ENCODE measurements around the gene NR1H2. TPM values are rescaled to one million over a fixed set of nuclear protein-coding genes. Genes with fewer than 3 reads are reported as not detected.

The NR1H2 gene
- 100 to 1,000 TPM in 2 of 4 donors, 10 to 100 TPM in 2; 76.7 to 102 (median 98.9) TPM for total RNA-seq

DNA sequence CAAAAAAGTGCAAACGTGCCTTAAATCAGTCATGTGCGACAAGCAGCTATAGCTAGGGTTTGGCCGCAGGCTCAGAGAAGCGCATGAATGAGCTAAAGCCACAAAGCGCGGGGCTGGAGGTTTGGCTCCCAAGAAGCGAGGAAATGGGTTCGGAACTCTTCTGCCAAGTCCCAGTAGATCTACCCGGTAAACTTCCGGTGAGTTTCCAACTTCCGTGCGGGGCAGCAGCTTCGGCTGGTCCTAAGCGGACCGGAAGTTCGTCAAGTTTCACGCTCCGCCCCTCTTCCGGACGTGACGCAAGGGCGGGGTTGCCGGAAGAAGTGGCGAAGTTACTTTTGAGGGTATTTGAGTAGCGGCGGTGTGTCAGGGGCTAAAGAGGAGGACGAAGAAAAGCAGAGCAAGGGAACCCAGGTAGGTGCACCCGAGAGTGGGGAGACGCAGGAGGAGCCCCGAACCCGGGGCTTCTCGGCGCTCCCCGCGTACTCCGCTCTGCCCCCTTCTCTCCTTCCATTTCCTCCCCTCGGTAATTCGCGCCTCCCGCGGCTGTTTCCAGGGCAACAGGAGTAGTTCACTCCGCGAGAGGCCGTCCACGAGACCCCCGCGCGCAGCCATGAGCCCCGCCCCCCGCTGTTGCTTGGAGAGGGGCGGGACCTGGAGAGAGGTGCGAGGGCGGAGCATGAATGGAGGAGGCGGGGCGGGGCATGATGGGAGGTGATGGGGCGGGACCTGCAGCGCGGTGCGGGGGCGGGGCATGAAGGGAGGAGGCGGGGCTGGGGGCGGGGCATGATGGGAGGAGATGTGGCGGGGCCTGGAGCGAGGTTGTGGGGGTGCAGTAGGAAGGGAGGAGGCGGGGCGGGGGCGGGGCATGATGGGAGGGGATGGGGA, at the start of gene NR1H2:
NR1H2 (plus strand) TSS at position 292 of the 885 bp plus-strand sequence. CDS start 1,149 bp downstream, outside the sequence.
- TF ChIP-seq, protein P1, sequence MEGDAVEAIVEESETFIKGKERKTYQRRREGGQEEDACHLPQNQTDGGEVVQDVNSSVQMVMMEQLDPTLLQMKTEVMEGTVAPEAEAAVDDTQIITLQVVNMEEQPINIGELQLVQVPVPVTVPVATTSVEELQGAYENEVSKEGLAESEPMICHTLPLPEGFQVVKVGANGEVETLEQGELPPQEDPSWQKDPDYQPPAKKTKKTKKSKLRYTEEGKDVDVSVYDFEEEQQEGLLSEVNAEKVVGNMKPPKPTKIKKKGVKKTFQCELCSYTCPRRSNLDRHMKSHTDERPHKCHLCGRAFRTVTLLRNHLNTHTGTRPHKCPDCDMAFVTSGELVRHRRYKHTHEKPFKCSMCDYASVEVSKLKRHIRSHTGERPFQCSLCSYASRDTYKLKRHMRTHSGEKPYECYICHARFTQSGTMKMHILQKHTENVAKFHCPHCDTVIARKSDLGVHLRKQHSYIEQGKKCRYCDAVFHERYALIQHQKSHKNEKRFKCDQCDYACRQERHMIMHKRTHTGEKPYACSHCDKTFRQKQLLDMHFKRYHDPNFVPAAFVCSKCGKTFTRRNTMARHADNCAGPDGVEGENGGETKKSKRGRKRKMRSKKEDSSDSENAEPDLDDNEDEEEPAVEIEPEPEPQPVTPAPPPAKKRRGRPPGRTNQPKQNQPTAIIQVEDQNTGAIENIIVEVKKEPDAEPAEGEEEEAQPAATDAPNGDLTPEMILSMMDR (IDR thresholded peaks at IDR 0.05), result no peak
- peak; percentile 66 to 74 for TF ChIP-seq POLR2A (IDR thresholded peaks at IDR 0.05)
- Histone ChIP-seq H3K27me3 (no peaks in the 10 kb centered on the region), H3K4me3 (peak within 1 kb of the TSS; percentile 70 to 92 (median 76)), H3K9me3 (no peaks in the 10 kb centered on the region), H3K27ac (peak within 1 kb of the TSS; percentile 94 to 99 (median 98)), H3K4me1 (peaks cover 0 to 4% (median 2%) of the 10 kb centered on the region in 4 donors), H3K36me3 (peaks cover 0 to 41% (median 0%) of the 10 kb centered on the region in 3 donors)
- DNase-seq, result peak; percentile 93 to 98 (median 95)

DNA sequence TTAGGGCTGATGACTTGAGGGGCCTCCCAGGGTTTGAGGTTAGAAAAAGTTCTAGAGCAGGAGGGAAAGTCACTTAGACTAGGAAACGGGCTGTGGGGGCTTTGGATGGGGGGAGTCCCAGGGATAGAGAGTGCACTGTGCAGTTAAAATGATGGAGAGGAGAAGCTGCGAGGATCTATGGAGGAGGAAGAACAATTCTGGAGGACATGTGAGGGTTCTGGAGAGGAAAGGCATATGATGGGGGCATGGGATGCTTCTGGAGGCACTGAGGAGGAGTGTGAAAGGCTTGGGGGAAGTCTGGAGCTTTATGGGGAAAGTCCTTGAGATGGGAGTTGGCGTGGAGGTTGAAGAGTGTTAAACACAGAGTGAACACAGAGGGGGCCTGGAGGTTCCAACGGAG, 49.2 kb upstream of the NR1H2 start:
- H3K27me3 ChIP-seq, result peaks cover 0 to 27% of the 10 kb centered on the region in 2 donors
- H3K4me1 ChIP-seq, result peaks cover 0 to 45% (median 12%) of the 10 kb centered on the region in 4 donors
- no peak overlapping the region for H3K4me3 ChIP-seq
- no peaks in the 10 kb centered on the region for H3K36me3 ChIP-seq
- no peak overlapping the region for H3K27ac ChIP-seq
- peaks cover 0 to 4% (median 0%) of the 10 kb centered on the region in 4 donors for H3K9me3 ChIP-seq
- no peak for TF ChIP-seq POLR2A (IDR thresholded peaks at IDR 0.05)
- TF ChIP-seq, protein P1 (IDR thresholded peaks at IDR 0.05), result no peak
- DNase-seq, result no peak

DNA sequence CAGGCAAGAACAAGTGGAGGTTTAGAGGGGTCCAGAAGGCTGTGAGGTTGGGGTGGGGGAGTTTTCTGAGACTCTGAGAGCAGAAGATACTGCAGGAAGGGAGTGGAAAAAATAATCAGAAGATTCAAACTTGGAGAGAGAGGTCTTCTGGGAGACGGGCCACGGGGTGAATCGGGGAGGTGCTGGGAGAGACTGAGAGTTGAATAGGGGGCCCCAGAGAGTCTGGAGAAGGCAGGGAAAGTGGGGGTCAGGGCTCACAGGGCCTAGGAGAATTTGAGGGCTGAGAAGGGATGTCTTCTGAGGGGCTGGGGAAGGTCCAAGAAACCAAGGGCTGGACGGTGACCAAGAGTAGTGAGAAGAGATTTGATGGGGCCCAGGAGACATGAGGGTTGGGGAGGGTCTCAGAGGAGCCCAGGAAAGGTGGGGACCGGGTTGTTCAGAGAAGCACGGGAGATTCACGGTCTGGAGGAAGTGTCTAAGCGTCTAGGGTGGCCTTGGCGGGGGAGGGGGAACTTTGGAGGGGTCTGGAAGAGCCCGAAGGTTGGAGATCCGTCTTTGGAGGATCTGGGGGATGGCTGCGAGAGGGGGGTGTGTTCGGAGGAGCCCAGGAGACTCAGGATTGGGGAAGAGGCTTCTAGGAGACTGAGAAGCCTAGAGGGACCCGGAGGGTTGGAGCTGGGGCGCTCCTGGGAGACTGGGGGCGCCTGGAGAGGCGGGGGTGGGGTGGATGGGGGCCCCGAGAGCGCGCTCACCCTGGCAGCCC, 48.6 kb upstream of the NR1H2 start:
- no peaks in the 10 kb centered on the region for H3K36me3 ChIP-seq
- peaks cover 0 to 34% of the 10 kb centered on the region in 2 donors for H3K27me3 ChIP-seq
- TF ChIP-seq, protein P1 (IDR thresholded peaks at IDR 0.05), result no peak
- no peak for TF ChIP-seq POLR2A (IDR thresholded peaks at IDR 0.05)
- H3K27ac ChIP-seq, result no peak overlapping the region
- peaks cover 0 to 47% (median 15%) of the 10 kb centered on the region in 4 donors for H3K4me1 ChIP-seq
- H3K9me3 ChIP-seq, result peaks cover 0 to 4% (median 0%) of the 10 kb centered on the region in 4 donors
- peak overlapping the region in 2 of 4 donors; percentile 51 to 52 for H3K4me3 ChIP-seq
- DNase-seq, result no peak

DNA sequence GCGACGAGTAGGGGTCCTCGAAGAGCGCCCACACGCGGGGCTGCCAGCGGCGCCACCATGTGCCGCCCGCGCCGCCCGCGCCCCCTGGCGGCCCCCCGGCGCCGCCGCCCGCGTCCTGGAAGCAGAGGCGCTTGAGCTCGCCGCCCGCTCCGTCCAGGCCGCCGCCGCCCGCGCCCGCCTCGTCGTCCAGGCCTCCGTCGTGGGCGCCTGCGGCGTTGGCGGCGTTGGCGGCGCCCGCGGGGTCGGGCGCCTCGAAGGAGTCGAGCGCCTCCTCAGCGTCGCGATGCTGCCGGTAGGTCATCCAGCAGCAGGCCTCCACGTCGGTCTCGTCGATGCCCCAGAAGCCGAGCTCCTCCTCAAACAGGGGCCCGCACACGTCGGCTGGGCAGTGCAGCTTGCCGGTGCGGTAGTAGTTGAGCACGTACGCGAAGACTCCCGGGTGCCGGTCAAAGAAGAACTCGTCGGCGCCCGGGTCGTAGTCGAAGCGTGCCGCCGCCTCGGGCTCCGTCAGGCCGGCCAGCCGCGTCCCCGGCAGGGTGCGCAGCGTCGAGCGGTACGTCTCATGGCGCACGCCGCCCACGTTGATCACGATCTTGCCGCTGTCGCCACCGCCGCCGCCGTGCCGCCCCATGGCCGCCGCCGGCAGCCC, 47.9 kb upstream of the NR1H2 start:
- H3K4me1 ChIP-seq, result peaks cover 0 to 54% (median 22%) of the 10 kb centered on the region in 4 donors
- no peaks in the 10 kb centered on the region for H3K36me3 ChIP-seq
- H3K9me3 ChIP-seq, result peaks cover 0 to 4% (median 0%) of the 10 kb centered on the region in 4 donors
- H3K27ac ChIP-seq, result peak overlapping the region in 1 of 4 donors; percentile 57
- no peak for TF ChIP-seq POLR2A (IDR thresholded peaks at IDR 0.05)
- TF ChIP-seq, protein P1 (IDR thresholded peaks at IDR 0.05), result peak in 2 of 6 experiments; percentile 16 to 24
- peak in 1 of 3 donors; percentile 53 for DNase-seq
- peaks cover 0 to 38% of the 10 kb centered on the region in 2 donors for H3K27me3 ChIP-seq
- H3K4me3 ChIP-seq, result peak overlapping the region; percentile 27 to 52 (median 48)

DNA sequence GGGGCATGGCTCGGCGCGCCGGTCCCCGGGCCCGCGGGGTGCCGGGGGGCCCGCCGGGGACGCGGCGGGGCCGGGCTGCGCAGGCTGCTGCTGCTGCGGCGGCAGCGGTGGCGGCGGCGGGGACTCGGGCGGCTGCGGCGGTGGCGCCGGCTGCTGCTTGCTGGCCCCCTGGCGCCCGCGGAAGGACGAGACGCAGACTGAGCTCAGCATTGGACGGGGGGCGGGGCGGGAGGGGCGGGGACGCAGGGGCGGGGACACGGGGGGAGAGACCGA, 47.4 kb upstream of the NR1H2 start:
- peaks cover 0 to 56% (median 23%) of the 10 kb centered on the region in 4 donors for H3K4me1 ChIP-seq
- H3K27me3 ChIP-seq, result peaks cover 0 to 38% of the 10 kb centered on the region in 2 donors

More for the DNA sequence above, 47.4 kb upstream of the NR1H2 start:
- peak overlapping the region in 3 of 4 donors; percentile 45 to 52 (median 51) for H3K4me3 ChIP-seq
- no peaks in the 10 kb centered on the region for H3K36me3 ChIP-seq
- peak overlapping the region in 1 of 4 donors; percentile 79 for H3K27ac ChIP-seq
- TF ChIP-seq, protein P1 (IDR thresholded peaks at IDR 0.05), result no peak
- no peak for TF ChIP-seq POLR2A (IDR thresholded peaks at IDR 0.05)
- peaks cover 0 to 4% (median 0%) of the 10 kb centered on the region in 4 donors for H3K9me3 ChIP-seq
- DNase-seq, result no peak
